DMS53 treated with DMSO at 0.1 percent for 48 hours (cell line): ENCODE measurements around the gene VIL1.

ENCODE experiments used
- DNase-seq: peaks from one replicate; lab custom pipeline; 2025; ENCODE audit not compliant: unreplicated experiment; lab: John Stamatoyannopoulos, UW

VIL1 gene

GRCh38 chr2:218418717-218419458 is at the start of gene VIL1:
VIL1 (plus strand) TSS chr2:218419123; CDS start chr2:218423779, 4,656 bp downstream.
- DNase-seq = peak; percentile 86

DNA sequence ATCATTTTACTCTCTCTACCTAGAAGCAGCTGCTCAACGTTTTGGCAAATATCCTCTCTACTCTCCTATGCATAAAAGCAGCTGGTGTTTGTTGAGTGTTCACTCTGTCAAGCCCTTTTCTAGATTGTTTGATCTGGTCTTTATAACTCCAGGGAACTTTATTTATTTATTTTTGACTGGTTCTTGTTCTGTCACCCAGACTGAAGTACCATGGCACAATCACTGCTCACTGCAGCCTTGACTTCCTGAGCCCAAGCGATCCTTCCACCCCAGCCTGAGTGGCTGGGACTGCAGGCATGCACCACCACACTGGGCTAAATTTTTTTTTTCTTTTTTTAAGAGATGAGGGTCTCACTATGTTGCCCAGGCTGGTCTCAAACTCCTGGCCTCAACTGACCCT is 49.6 kb upstream of the VIL1 start:
- peak; percentile 64 for DNase-seq

GRCh38 chr2:218370410-218371063 is 48.4 kb upstream of the VIL1 start:
- DNase-seq = no peak

GRCh38 chr2:218371983-218372350 is 47.0 kb upstream of the VIL1 start:
- DNase-seq = no peak

DNA sequence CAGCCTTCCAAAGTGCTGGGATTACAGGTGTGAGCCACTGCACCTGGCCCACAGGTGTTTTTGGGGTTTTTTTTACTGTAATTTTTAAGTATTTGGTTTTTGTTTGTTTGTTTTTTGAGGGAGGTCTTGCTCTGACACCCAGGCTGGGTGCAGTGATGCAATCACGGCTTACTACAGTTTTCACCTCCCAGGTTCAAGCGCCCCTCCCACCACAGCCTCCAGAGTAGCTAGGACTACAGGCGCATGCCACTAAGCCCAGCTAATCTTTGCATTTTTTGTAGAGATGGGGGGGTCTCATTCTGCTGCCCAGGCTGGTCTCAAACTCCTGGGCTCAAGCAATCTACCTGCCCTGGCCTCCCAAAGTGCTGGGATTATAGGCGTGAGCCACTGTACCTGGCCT is 44.1 kb upstream of the VIL1 start:
- no peak for DNase-seq

DNA sequence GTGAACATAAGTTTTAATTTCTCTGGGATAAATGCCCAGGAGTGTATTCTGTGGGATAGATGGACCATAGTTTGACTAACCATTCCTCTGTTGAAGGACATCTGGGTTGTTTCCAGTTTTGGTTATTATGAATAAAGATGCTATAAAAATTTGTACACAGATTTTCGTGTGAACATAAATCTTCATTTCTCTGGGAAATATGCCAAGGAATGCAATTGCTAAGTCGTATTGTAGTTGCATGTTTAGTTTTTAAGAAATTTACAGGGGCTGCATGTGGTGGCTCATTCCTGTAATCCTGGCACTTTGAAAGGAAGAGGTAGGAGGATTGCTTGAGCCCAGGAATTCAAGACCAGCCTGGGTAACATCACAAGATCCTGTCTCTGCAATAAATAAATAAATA is 43.7 kb upstream of the VIL1 start:
- DNase-seq = no peak

DNA sequence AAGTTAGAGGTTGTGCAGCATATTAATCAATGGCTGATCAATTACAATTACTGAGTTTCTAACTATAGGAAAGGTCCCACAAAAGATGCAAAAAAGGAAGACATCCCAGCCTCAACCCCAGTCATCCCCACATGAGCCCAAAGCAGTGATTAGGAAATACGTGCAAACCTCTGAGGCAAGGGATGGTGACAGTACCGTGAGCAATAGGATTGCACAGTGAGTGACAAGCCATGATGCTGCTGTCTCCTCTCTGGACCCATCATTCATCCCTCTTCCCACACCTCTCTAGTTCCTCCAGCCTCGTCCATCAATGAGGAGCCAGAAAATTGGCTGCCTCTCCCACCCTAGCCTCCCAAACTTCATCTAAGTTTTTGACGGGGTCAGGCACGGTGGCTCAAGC is 40.9 kb upstream of the VIL1 start:
- DNase-seq = no peak

GRCh38 chr2:218381916-218382366 is 37.0 kb upstream of the VIL1 start, which contains the start of gene SLC11A1:
SLC11A1 (plus strand) TSS chr2:218382273; CDS start chr2:218382369, 96 bp downstream.
- no peak for DNase-seq

DNA sequence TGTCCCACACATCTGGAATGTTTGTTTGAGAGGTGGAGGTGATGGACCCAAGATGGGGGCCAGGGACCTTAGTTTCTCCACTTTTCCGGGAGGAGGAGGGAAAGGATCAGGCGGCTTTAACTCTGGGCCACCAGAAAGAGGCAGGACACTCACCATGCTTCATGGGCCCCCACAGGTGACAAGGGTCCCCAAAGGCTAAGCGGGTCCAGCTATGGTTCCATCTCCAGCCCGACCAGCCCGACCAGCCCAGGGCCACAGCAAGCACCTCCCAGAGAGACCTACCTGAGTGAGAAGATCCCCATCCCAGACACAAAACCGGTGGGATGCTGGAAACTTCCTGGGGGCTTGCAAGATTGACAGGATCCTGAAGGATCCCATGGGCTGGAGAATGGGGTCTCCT is 36.1 kb upstream of the VIL1 start:
- DNase-seq = no peak

GRCh38 chr2:218383892-218384519 is 34.9 kb upstream of the VIL1 start:
- no peak for DNase-seq

- no peak for DNase-seq
Observed at GRCh38 chr2:218384975-218385374, 33.9 kb upstream of the VIL1 start.

DNA sequence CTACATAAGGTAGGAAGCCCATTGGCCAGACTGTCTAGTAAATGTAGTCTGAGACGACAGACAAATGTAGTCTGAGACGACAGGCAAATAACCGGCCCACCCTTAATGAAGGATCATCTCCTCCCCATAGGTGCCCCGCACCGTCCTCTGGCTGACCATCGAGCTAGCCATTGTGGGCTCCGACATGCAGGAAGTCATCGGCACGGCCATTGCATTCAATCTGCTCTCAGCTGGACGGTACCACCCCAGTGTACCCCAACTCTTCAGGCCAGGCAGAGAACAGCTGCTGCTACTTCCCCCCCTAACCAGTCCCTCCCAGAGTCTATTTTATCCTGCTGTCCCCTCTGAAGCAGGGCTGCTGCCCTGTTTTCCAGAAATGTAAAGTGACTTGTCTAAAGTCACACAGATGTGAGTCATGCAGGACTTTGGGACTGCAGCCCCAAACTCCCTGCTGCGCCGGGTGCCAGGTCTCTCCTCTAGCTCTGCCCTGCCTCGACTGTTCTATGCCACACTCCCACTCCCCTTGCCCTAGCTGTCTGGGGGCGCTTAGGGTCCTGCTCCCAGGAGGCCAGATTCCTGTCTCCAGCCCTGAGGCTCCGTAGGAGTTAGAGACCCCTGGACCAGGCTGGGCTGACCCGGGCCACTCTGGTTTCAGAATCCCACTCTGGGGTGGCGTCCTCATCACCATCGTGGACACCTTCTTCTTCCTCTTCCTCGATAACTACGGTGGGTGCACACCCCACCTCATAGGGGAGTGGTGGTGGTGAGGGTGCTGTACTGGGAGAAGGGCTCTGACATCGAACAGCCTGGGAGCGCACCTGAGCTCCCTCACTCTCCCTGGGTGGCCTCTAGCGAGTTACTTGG is 32.2 kb upstream of the VIL1 start:
- DNase-seq = no peak

GRCh38 chr2:218387369-218388194 is 31.3 kb upstream of the VIL1 start:
- peak; percentile 87 for DNase-seq

DNA sequence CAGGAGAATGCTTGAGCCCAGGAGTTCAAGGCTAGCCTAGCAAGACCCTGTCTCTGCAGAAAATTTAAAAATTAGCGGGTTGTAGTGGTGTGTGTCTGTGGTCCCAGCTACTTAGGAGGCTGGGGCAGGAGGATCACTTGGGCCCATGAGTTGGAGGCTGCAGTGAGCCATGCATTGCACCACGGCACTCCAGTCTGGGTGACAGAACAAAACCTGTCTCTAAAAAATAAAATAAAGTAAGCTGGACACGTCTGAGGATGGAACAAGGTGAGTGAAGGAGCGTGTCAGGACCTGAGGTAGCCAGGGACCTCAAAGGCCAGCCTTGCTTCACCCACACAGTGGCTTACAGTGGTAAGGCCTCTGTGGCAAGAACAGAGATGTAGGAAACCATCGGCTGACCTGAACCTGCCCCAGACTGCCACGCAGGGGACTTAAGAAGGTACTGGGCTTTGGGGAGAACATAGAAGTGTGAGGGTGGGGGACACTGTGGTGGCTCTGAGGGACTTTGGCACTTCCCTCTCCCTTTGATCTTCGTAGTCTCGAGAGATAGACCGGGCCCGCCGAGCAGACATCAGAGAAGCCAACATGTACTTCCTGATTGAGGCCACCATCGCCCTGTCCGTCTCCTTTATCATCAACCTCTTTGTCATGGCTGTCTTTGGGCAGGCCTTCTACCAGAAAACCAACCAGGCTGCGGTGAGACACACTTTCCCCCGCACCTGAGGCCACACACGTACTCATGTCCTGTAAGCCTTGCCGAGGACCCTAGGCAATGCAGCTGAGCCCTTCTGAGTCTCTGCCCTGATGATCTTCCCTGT is 29.4 kb upstream of the VIL1 start:
- no peak for DNase-seq

GRCh38 chr2:218391202-218391601 is 27.7 kb upstream of the VIL1 start:
- DNase-seq = no peak

DNA sequence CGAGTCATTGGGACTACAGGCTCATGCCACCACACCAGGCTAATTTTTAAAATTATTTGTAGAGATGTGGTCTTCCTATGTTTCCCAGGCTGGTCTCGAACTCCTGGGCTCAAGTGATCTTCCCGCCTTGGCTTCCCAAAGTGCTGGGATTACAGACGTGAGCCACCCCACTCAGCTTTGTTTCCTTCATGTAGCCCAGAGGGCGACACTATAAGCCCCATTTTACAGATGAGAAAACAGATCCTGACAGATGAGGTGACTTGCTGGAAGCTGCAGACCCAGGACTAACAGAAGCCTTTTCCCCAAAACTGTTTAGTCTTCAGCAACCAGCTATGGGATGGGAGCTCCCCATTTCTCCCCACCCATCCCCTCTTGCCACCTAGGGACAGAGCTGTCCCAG is 26.5 kb upstream of the VIL1 start:
- no peak for DNase-seq

GRCh38 chr2:218392891-218393462 is 25.9 kb upstream of the VIL1 start:
- no peak for DNase-seq

- DNase-seq = no peak
Observed at GRCh38 chr2:218393750-218394290, 25.1 kb upstream of the VIL1 start.
